Astrocyte (in vitro differentiated cells and primary cell): Measurements from ENCODE around the gene FAM181B. TPM values are rescaled to one million over a fixed set of nuclear protein-coding genes. Genes with fewer than 3 reads are reported as not detected.

Source experiments
- DNase-seq: peaks from one replicate; pipeline ENCODE4 v3.0.0-alpha.2; 2010; ENCODE audit warnings: low read depth
- FAIRE-seq: peaks from 2 replicates; lab custom pipeline; 2011; peaks lifted over from hg19 to GRCh38; lab: Jason Lieb, UNC
- H2AFZ ChIP-seq: 2 replicates; pipeline ENCODE4 v1.6.0; 2012; ENCODE audit warnings: low read depth, low read length, inconsistent platforms
- H3K27ac ChIP-seq: 2 replicates; pipeline ENCODE4 v1.5.1; 2011; ENCODE audit warnings: low read depth, low read length, inconsistent platforms
- H3K27me3 ChIP-seq: 2 replicates; pipeline ENCODE4 v1.6.0; 2011; ENCODE audit warnings: low read length, inconsistent platforms; ENCODE audit not compliant: insufficient read depth
- H3K36me3 ChIP-seq: 2 replicates; pipeline ENCODE4 v1.5.1; 2011; ENCODE audit warnings: low read length, inconsistent platforms; ENCODE audit not compliant: insufficient read depth
- H3K4me1 ChIP-seq: 2 replicates; pipeline ENCODE4 v1.5.1; 2011; ENCODE audit warnings: low read length, inconsistent platforms; ENCODE audit not compliant: insufficient read depth
- H3K4me2 ChIP-seq: 2 replicates; pipeline ENCODE4 v1.6.0; 2012; ENCODE audit warnings: low read length, inconsistent platforms
- H3K4me3 ChIP-seq: 2 replicates; pipeline ENCODE4 v1.5.1; 2011; ENCODE audit warnings: low read depth, mild to moderate bottlenecking, low read length, inconsistent platforms; ENCODE audit not compliant: insufficient read depth
- H3K79me2 ChIP-seq: 2 replicates; pipeline ENCODE4 v1.6.0; 2012; ENCODE audit warnings: mild to moderate bottlenecking, low read length, inconsistent platforms; ENCODE audit not compliant: insufficient read depth
- H3K9ac ChIP-seq: 2 replicates; pipeline ENCODE4 v1.6.0; 2012; ENCODE audit warnings: mild to moderate bottlenecking, low read length, inconsistent platforms
- H3K9me3 ChIP-seq: 2 replicates; pipeline ENCODE4 v1.5.1; 2012; ENCODE audit warnings: low read depth, mild to moderate bottlenecking, low read length, inconsistent platforms; ENCODE audit not compliant: insufficient read depth
- H4K20me1 ChIP-seq: 2 replicates; pipeline ENCODE4 v1.6.0; 2012; ENCODE audit warnings: low read length, inconsistent platforms; ENCODE audit not compliant: insufficient read depth
- H3K27ac Mint-ChIP-seq: one replicate; pipeline ENCODE4 v1.8.0; 2021; ENCODE audit warnings: mild to moderate bottlenecking, mixed read lengths; ENCODE audit not compliant: unreplicated experiment
- H3K27me3 Mint-ChIP-seq: one replicate; pipeline ENCODE4 v1.8.0; 2021; ENCODE audit warnings: low read depth, mixed read lengths; ENCODE audit not compliant: unreplicated experiment
- H3K36me3 Mint-ChIP-seq: one replicate; pipeline ENCODE4 v1.8.0; 2021; ENCODE audit warnings: low read depth, mixed read lengths; ENCODE audit not compliant: unreplicated experiment
- H3K4me1 Mint-ChIP-seq: one replicate; pipeline ENCODE4 v1.8.0; 2021; ENCODE audit warnings: low read depth, mixed read lengths; ENCODE audit not compliant: unreplicated experiment
- H3K4me3 Mint-ChIP-seq: one replicate; pipeline ENCODE4 v1.8.0; 2021; ENCODE audit warnings: mild to moderate bottlenecking, moderate library complexity, mixed read lengths; ENCODE audit not compliant: unreplicated experiment
- H3K9me3 Mint-ChIP-seq: one replicate; pipeline ENCODE4 v1.8.0; 2021; ENCODE audit warnings: mild to moderate bottlenecking, mixed read lengths; ENCODE audit not compliant: unreplicated experiment
- CTCF ChIP-seq: IDR thresholded peaks from 2 replicates; pipeline ENCODE4 v1.5.1; 2011; ENCODE audit warnings: low read depth, mild to moderate bottlenecking, inconsistent platforms, low read length, moderate library complexity; ENCODE audit not compliant: insufficient read depth
- EZH2 ChIP-seq: IDR thresholded peaks from 2 replicates; pipeline ENCODE4 v1.6.1; 2012; ENCODE audit warnings: mild to moderate bottlenecking, low read length, inconsistent platforms; ENCODE audit not compliant: insufficient read depth
- total RNA-seq: library from RNA; stranded (reverse); gene quantifications from 2 replicates; pipeline ENCODE4 v1.2.1, GENCODE V29; 2021

The FAM181B gene
- total RNA-seq, 1 donor from 2014 or later: 0.11 TPM

- Mint-ChIP-seq H3K27me3 (peaks cover 2% of the 10 kb centered on the region), H3K9me3 (no peaks in the 10 kb centered on the region), H3K27ac (no peak overlapping the region), H3K36me3 (no peaks in the 10 kb centered on the region), H3K4me1 (no peaks in the 10 kb centered on the region), H3K4me3 (no peak overlapping the region)
- H3K79me2 ChIP-seq: no peaks in the 10 kb centered on the region
- no peak overlapping the region for H3K27ac ChIP-seq
- H4K20me1 ChIP-seq: no peaks in the 10 kb centered on the region
- H3K9ac ChIP-seq: no peak overlapping the region
- no peaks in the 10 kb centered on the region for H3K9me3 ChIP-seq
- no peak overlapping the region for H2AFZ ChIP-seq
- no peaks in the 10 kb centered on the region for H3K4me1 ChIP-seq
- no peak for FAIRE-seq
- H3K4me3 ChIP-seq: no peak overlapping the region
- H3K27me3 ChIP-seq: no peaks in the 10 kb centered on the region
- DNase-seq: no peak
- TF ChIP-seq EZH2 (no peak), CTCF (no peak)
- no peaks in the 10 kb centered on the region for H3K36me3 ChIP-seq
- H3K4me2 ChIP-seq: no peak overlapping the region
Observed at GRCh38 chr11:82763167-82763566, 29.5 kb upstream of the FAM181B start.

- no peak overlapping the region for H3K4me3 Mint-ChIP-seq
- H3K36me3 Mint-ChIP-seq: no peaks in the 10 kb centered on the region
- H3K4me1 Mint-ChIP-seq: no peaks in the 10 kb centered on the region
- H3K9me3 Mint-ChIP-seq: no peaks in the 10 kb centered on the region
- Histone ChIP-seq H3K4me2 (no peak overlapping the region), H3K27me3 (peaks cover 6% of the 10 kb centered on the region), H3K4me1 (no peaks in the 10 kb centered on the region), H3K9ac (no peak overlapping the region), H3K27ac (no peak overlapping the region), H3K36me3 (no peaks in the 10 kb centered on the region), H4K20me1 (no peaks in the 10 kb centered on the region), H2AFZ (no peak overlapping the region), H3K9me3 (no peaks in the 10 kb centered on the region), H3K4me3 (no peak overlapping the region), H3K79me2 (no peaks in the 10 kb centered on the region)
- FAIRE-seq (no peak), DNase-seq (no peak)
- no peak for TF ChIP-seq EZH2
- no peak for TF ChIP-seq CTCF
- no peak overlapping the region for H3K27ac Mint-ChIP-seq
- H3K27me3 Mint-ChIP-seq: peaks cover 2% of the 10 kb centered on the region
Observed at GRCh38 chr11:82759649-82760048, 26.0 kb upstream of the FAM181B start.

GRCh38 chr11:82757660-82758357, 24.1 kb upstream of the FAM181B start:
- H3K4me3 Mint-ChIP-seq: no peak overlapping the region
- H3K4me2 ChIP-seq: no peak overlapping the region
- H3K4me1 ChIP-seq: no peaks in the 10 kb centered on the region
- TF ChIP-seq CTCF (no peak), EZH2 (no peak)
- H3K4me1 Mint-ChIP-seq: no peaks in the 10 kb centered on the region
- H3K9ac ChIP-seq: no peak overlapping the region
- no peaks in the 10 kb centered on the region for H4K20me1 ChIP-seq
- no peaks in the 10 kb centered on the region for H3K36me3 Mint-ChIP-seq
- H3K4me3 ChIP-seq: no peak overlapping the region
- FAIRE-seq: no peak
- no peak overlapping the region for H3K27ac Mint-ChIP-seq
- no peak overlapping the region for H3K27ac ChIP-seq
- DNase-seq: no peak
- H3K36me3 ChIP-seq: no peaks in the 10 kb centered on the region
- H3K27me3 ChIP-seq: peaks cover 6% of the 10 kb centered on the region
- no peaks in the 10 kb centered on the region for H3K9me3 ChIP-seq
- peaks cover 2% of the 10 kb centered on the region for H3K27me3 Mint-ChIP-seq
- H2AFZ ChIP-seq: no peak overlapping the region
- no peaks in the 10 kb centered on the region for H3K9me3 Mint-ChIP-seq
- H3K79me2 ChIP-seq: no peaks in the 10 kb centered on the region
